Measurements from ENCODE around the gene GALNT9.
"Not testable (repeated sequence)": the region's sequence is repeated elsewhere in the genome, so short reads cannot be mapped to it uniquely, and the experiment has no call there.

- TF ChIP-seq CTCF (IDR thresholded peaks at IDR 0.05); POLR2A (IDR thresholded peaks at IDR 0.05; ENCODE audit: low read depth); POLR2AphosphoS5 (IDR thresholded peaks at IDR 0.05): not testable (repeated sequence)
These were observed 76.4 kb downstream of the GALNT9 start for GRCh38 chr12:132252981-132253380.
